Ishikawa (cell line): Measurements from ENCODE around the gene RAB5IF.

ENCODE experiments used
- CEBPB ChIP-seq: IDR thresholded peaks from 2 replicates; pipeline ENCODE4 v1.6.1; 2012
- CREB1 ChIP-seq: IDR thresholded peaks from 2 replicates; pipeline ENCODE4 v1.6.1; 2012; ENCODE audit warnings: low read depth
- EGR1 ChIP-seq: IDR thresholded peaks from 2 replicates; pipeline ENCODE4 v1.6.1; 2012
- EP300 ChIP-seq: IDR thresholded peaks from 2 replicates; pipeline ENCODE4 v1.6.1; 2012; ENCODE audit warnings: borderline replicate concordance
- NFIC ChIP-seq: IDR thresholded peaks from 2 replicates; pipeline ENCODE4 v1.6.1; 2012
- RAD21 ChIP-seq: IDR thresholded peaks from 2 replicates; pipeline ENCODE4 v1.6.1; 2012; ENCODE audit warnings: low read depth
- REST ChIP-seq: IDR thresholded peaks from 2 replicates; pipeline ENCODE4 v1.6.1; 2012; ENCODE audit warnings: low read depth, mild to moderate bottlenecking
- TAF1 ChIP-seq: IDR thresholded peaks from 2 replicates; pipeline ENCODE4 v1.6.1; 2012; ENCODE audit warnings: low read depth, mild to moderate bottlenecking
- TCF12 ChIP-seq: IDR thresholded peaks from 2 replicates; pipeline ENCODE4 v1.6.1; 2012; ENCODE audit warnings: low read depth
- TEAD4 ChIP-seq: IDR thresholded peaks from 2 replicates; pipeline ENCODE4 v1.6.1; 2012
- YY1 ChIP-seq: IDR thresholded peaks from 2 replicates; pipeline ENCODE4 v1.6.1; 2012; ENCODE audit warnings: low read depth
- ZBTB7A ChIP-seq: IDR thresholded peaks from 2 replicates; pipeline ENCODE4 v1.6.1; 2012; ENCODE audit warnings: low read depth
- TF ChIP-seq, protein P1 (sequence below): IDR thresholded peaks from 2 replicates; pipeline ENCODE4 v1.6.1; 2012

DNA sequence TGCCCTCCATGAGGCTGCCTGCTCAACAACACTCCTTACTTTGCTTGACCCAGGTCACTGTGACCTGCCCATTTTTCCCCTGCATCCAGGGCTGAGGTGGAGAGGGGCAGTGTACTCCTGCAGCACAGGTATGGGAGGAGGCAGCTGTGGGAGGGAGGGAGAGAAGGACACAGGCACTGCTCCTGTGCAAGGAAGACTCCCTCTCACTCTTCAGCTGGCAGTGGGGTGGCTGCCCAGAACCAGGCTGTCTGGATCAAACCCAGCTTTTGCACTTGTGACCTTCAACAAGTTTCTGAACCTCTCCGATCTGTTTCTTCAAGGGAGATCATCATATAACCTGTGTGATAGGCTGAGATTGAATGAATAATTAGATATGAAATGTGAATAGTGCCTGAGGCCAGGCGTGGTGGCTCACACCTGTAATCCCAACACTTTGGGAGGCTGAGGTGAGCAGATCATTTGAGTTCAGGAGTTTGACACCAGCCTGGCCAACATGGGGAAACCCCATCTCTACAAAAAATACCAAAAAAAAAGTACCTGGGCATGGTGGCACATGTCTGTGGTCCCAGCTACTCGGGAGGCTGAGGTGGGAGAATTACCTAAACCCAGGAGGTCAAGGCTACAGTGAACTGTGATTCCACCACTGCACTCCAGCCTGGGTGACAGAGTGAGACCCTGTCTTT lies 18.1 kb upstream of the RAB5IF start:
- no peak for TF ChIP-seq CREB1
- TF ChIP-seq EP300 = no peak
- no peak for TF ChIP-seq TAF1
- TF ChIP-seq EGR1 = no peak
- TF ChIP-seq RAD21 = no peak
- TF ChIP-seq REST = no peak
- TF ChIP-seq TEAD4 = no peak
- TF ChIP-seq, protein P1, sequence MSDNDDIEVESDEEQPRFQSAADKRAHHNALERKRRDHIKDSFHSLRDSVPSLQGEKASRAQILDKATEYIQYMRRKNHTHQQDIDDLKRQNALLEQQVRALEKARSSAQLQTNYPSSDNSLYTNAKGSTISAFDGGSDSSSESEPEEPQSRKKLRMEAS = no peak
- TF ChIP-seq ZBTB7A = no peak
- TF ChIP-seq NFIC = no peak
- no peak for TF ChIP-seq CEBPB
- no peak for TF ChIP-seq TCF12
- no peak for TF ChIP-seq YY1
